CD4-positive, alpha-beta memory T cell (primary cell): ENCODE results near the gene RTF1. TPM values are rescaled to one million over a fixed set of nuclear protein-coding genes. Genes with fewer than 3 reads are reported as not detected.
"Not testable (repeated sequence)": the region's sequence is repeated elsewhere in the genome, so short reads cannot be mapped to it uniquely, and the experiment has no call there.

Experiments used
- CTCF ChIA-PET: fragments of 350-600 bp; sonication (Branson Sonifier 250); formaldehyde crosslinking; loops from one replicate; lab custom pipeline; 2021; ENCODE audit warnings: inconsistent platforms; ENCODE audit not compliant: partially characterized antibody; lab: Charles Lee
- POLR2A ChIA-PET: fragments of 350-600 bp; sonication (Branson Sonifier 250); formaldehyde crosslinking; loops from one replicate; lab custom pipeline; 2021; ENCODE audit not compliant: partially characterized antibody; lab: Charles Lee
- DNase-seq, 5 donors: peaks; one replicate each; pipeline versions ENCODE4 v3.0.0 to v3.0.0-alpha.2; 2020 to 2022; ENCODE audit warnings: mixed read lengths in 1 of 5
- H3K27ac ChIP-seq: one replicate; pipeline ENCODE4 v1.7.0; 2013; ENCODE audit warnings: low read depth, low read length
- H3K27me3 ChIP-seq: 2 replicates; pipeline ENCODE4 v1.7.0; 2013; ENCODE audit warnings: mild to moderate bottlenecking, low read length, moderate library complexity; ENCODE audit not compliant: insufficient read depth
- H3K36me3 ChIP-seq: 2 replicates; pipeline ENCODE4 v1.7.0; 2013; ENCODE audit warnings: mild to moderate bottlenecking, low read length, moderate library complexity; ENCODE audit not compliant: insufficient read depth
- H3K4me1 ChIP-seq: 2 replicates; pipeline ENCODE4 v1.7.0; 2013; ENCODE audit warnings: mild to moderate bottlenecking, low read length, moderate library complexity; ENCODE audit not compliant: insufficient read depth
- H3K4me3 ChIP-seq, 2 donors: one replicate each; pipeline ENCODE4 v1.7.0; 2013; ENCODE audit warnings: low read length in 2 of 2, mild to moderate bottlenecking in 1 of 2
- H3K9me3 ChIP-seq, 2 donors: one replicate each; pipeline ENCODE4 v1.7.0; 2013; ENCODE audit warnings: low read length in 2 of 2, control low read depth in 1 of 2; ENCODE audit not compliant: control insufficient read depth in 1 of 2
- H3K27ac Mint-ChIP-seq, 7 donors: one replicate each; pipeline ENCODE4 v1.8.0; 2020 to 2021; ENCODE audit warnings: mixed read lengths in 7 of 7, mild to moderate bottlenecking in 6 of 7, inconsistent platforms in 3 of 7, moderate library complexity in 3 of 7
- H3K27me3 Mint-ChIP-seq, 2 donors: one replicate each; pipeline ENCODE4 v1.8.0; 2020 to 2021; ENCODE audit warnings: mixed read lengths in 2 of 2
- H3K36me3 Mint-ChIP-seq, 2 donors: one replicate each; pipeline ENCODE4 v1.8.0; 2020 to 2021; ENCODE audit warnings: mixed read lengths in 2 of 2, inconsistent platforms in 1 of 2, mild to moderate bottlenecking in 1 of 2
- H3K4me1 Mint-ChIP-seq, 4 donors: one replicate each; pipeline ENCODE4 v1.8.0; 2020 to 2021; ENCODE audit warnings: mixed read lengths in 4 of 4, mild to moderate bottlenecking in 1 of 4
- H3K4me3 Mint-ChIP-seq, 8 donors: one replicate each; pipeline ENCODE4 v1.8.0; 2020 to 2021; ENCODE audit warnings: mixed read lengths in 8 of 8, mild to moderate bottlenecking in 7 of 8, moderate library complexity in 6 of 8, inconsistent platforms in 3 of 8
- H3K9me3 Mint-ChIP-seq, 8 donors: one replicate each; pipeline ENCODE4 v1.8.0; 2020 to 2021; ENCODE audit warnings: mixed read lengths in 8 of 8, mild to moderate bottlenecking in 5 of 8, inconsistent platforms in 3 of 8, moderate library complexity in 1 of 8
- intact Hi-C: fragments of 100-400 bp; cut with micrococcal nuclease; formaldehyde crosslinking; loops from one replicate; pipeline ENCODE4 v1.15.1; 2023
- polyA plus RNA-seq, 2 donors: library from polyadenylated mRNA; unstranded; fragments of 300-500 nt; fragmentation: Illumina TruSeq; gene quantifications; one replicate each; pipeline ENCODE4 v1.2.3, GENCODE V29; 2021
- total RNA-seq, 2 experiments: library from RNA; stranded (reverse); gene quantifications; one replicate each; pipeline ENCODE4 v1.2.3, GENCODE V29; 2021

The RTF1 gene
- total and polyA plus RNA-seq, 4 experiments from 2014 or later = 7.4 to 35.9 (median 30.8) TPM

- POLR2A ChIA-PET = interaction anchor here (0.6 to 1.2 kb wide), 2 partner anchors 126 to 357 kb away, joined by 3 to 4 read pairs; partner anchors contain the start of genes MAPKBP1 and RPAP1
- peaks cover 24 to 60% (median 39%) of the 10 kb centered on the region in 4 donors for H3K4me1 Mint-ChIP-seq
Observed at GRCh38 chr15:41417418-41418195, 712 bp downstream of the RTF1 start.

GRCh38 chr15:41423979-41424659 is 7.2 kb downstream of the RTF1 start:
- CTCF ChIA-PET = no interaction called here
- H3K27ac Mint-ChIP-seq = peak overlapping the region in 3 of 7 donors; percentile 0 to 66 (median 3)
- Histone ChIP-seq H3K4me3 (no peak overlapping the region), H3K27ac (no peak overlapping the region), H3K36me3 (no peaks in the 10 kb centered on the region), H3K27me3 (no peaks in the 10 kb centered on the region), H3K4me1 (peaks cover 22% of the 10 kb centered on the region), H3K9me3 (no peaks in the 10 kb centered on the region)
- intact Hi-C loops = no loop called here
- POLR2A ChIA-PET = no interaction called here
- peaks cover 17 to 42% (median 33%) of the 10 kb centered on the region in 4 donors for H3K4me1 Mint-ChIP-seq
- peak overlapping the region in 2 of 8 donors; percentile 5 to 14 for H3K4me3 Mint-ChIP-seq
- no peak for DNase-seq
- no peaks in the 10 kb centered on the region for H3K9me3 Mint-ChIP-seq
- H3K27me3 Mint-ChIP-seq = no peaks in the 10 kb centered on the region
- peaks cover 5 to 6% of the 10 kb centered on the region in 2 donors for H3K36me3 Mint-ChIP-seq

More at GRCh38 chr15:41417418-41418195, 712 bp downstream of the RTF1 start:
- CTCF ChIA-PET = no interaction called here
- H3K27me3 Mint-ChIP-seq = no peaks in the 10 kb centered on the region
- peak in 1 of 5 donors; percentile 39 for DNase-seq
- peaks cover 0 to 10% of the 10 kb centered on the region in 2 donors for H3K36me3 Mint-ChIP-seq
- H3K27ac Mint-ChIP-seq = peak overlapping the region; percentile 61 to 96 (median 86)
- Histone ChIP-seq H3K9me3 (no peaks in the 10 kb centered on the region), H3K36me3 (no peaks in the 10 kb centered on the region), H3K27ac (peak overlapping the region; percentile 72), H3K4me3 (peak overlapping the region; percentile 45 to 100), H3K4me1 (peaks cover 41% of the 10 kb centered on the region), H3K27me3 (no peaks in the 10 kb centered on the region)
- intact Hi-C loops = loop anchor here (1.0 to 5.0 kb wide), 6 partner anchors 15 to 553 kb away; partner anchors contain the start of genes CHP1, EXD1, NDUFAF1 and NUSAP1
- peak overlapping the region; percentile 91 to 96 (median 96) for H3K4me3 Mint-ChIP-seq
- no peaks in the 10 kb centered on the region for H3K9me3 Mint-ChIP-seq

- H3K4me3 ChIP-seq = no peak overlapping the region
- Mint-ChIP-seq H3K4me3 (peak overlapping the region in 1 of 8 donors; percentile 11), H3K27ac (no peak overlapping the region), H3K9me3 (no peaks in the 10 kb centered on the region), H3K36me3 (peaks cover 5 to 6% of the 10 kb centered on the region in 2 donors), H3K4me1 (peaks cover 22 to 45% (median 36%) of the 10 kb centered on the region in 4 donors), H3K27me3 (no peaks in the 10 kb centered on the region)
- ChIA-PET POLR2A (no interaction called here), CTCF (no interaction called here)
- no peaks in the 10 kb centered on the region for H3K36me3 ChIP-seq
- peaks cover 23% of the 10 kb centered on the region for H3K4me1 ChIP-seq
- H3K27ac ChIP-seq = no peak overlapping the region
- no peaks in the 10 kb centered on the region for H3K27me3 ChIP-seq
- H3K9me3 ChIP-seq = no peaks in the 10 kb centered on the region
- intact Hi-C loops = no loop called here
- no peak for DNase-seq
Observed at GRCh38 chr15:41424809-41425208, 7.9 kb downstream of the RTF1 start.

GRCh38 chr15:41425907-41426306 is 9.0 kb downstream of the RTF1 start:
- peak overlapping the region in 1 of 7 donors; percentile 39 for H3K27ac Mint-ChIP-seq
- intact Hi-C loops, H3K4me3 ChIP-seq: not testable (repeated sequence)

GRCh38 chr15:41429003-41429890 is 12.4 kb downstream of the RTF1 start:
- intact Hi-C loops = no loop called here
- H3K4me1 Mint-ChIP-seq = peaks cover 15 to 32% (median 22%) of the 10 kb centered on the region in 4 donors
- no peaks in the 10 kb centered on the region for H3K27me3 Mint-ChIP-seq

More at GRCh38 chr15:41425907-41426306, 9.0 kb downstream of the RTF1 start:
- peaks cover 23% of the 10 kb centered on the region for H3K4me1 ChIP-seq
- H3K27ac ChIP-seq, H3K27me3 Mint-ChIP-seq, H3K4me3 Mint-ChIP-seq, H3K27me3 ChIP-seq, H3K36me3 ChIP-seq, CTCF ChIA-PET, H3K9me3 Mint-ChIP-seq, H3K36me3 Mint-ChIP-seq, H3K9me3 ChIP-seq, POLR2A ChIA-PET, DNase-seq: not testable (repeated sequence)
- H3K4me1 Mint-ChIP-seq = peaks cover 19 to 36% (median 31%) of the 10 kb centered on the region in 4 donors

GRCh38 chr15:41435037-41435786 is 18.3 kb downstream of the RTF1 start:
- H3K9me3 Mint-ChIP-seq = no peaks in the 10 kb centered on the region
- H3K4me1 Mint-ChIP-seq = peaks cover 5 to 13% (median 9%) of the 10 kb centered on the region in 4 donors
- H3K27ac ChIP-seq = no peak overlapping the region
- no peak overlapping the region for H3K4me3 Mint-ChIP-seq
- H3K4me3 ChIP-seq = no peak overlapping the region
- no peaks in the 10 kb centered on the region for H3K27me3 Mint-ChIP-seq
- H3K4me1 ChIP-seq = peaks cover 14% of the 10 kb centered on the region
- H3K27me3 ChIP-seq = no peaks in the 10 kb centered on the region
- peaks cover 9 to 21% of the 10 kb centered on the region in 2 donors for H3K36me3 Mint-ChIP-seq
- intact Hi-C loops = no loop called here
- ChIA-PET POLR2A (no interaction called here), CTCF (no interaction called here)
- H3K9me3 ChIP-seq = no peaks in the 10 kb centered on the region
- no peaks in the 10 kb centered on the region for H3K36me3 ChIP-seq
- no peak for DNase-seq
- H3K27ac Mint-ChIP-seq = peak overlapping the region in 1 of 7 donors; percentile 25

More at GRCh38 chr15:41429003-41429890, 12.4 kb downstream of the RTF1 start:
- no peak for DNase-seq
- Histone ChIP-seq H3K4me1 (peaks cover 12% of the 10 kb centered on the region), H3K27me3 (no peaks in the 10 kb centered on the region), H3K4me3 (no peak overlapping the region), H3K27ac (no peak overlapping the region), H3K36me3 (no peaks in the 10 kb centered on the region), H3K9me3 (no peaks in the 10 kb centered on the region)
- Mint-ChIP-seq H3K27ac (peak overlapping the region; percentile 28 to 90 (median 71)), H3K4me3 (peak overlapping the region in 7 of 8 donors; percentile 10 to 66 (median 31)), H3K36me3 (peaks cover 7% of the 10 kb centered on the region in 2 donors), H3K9me3 (no peaks in the 10 kb centered on the region)
- ChIA-PET POLR2A (interaction anchor here (1.0 kb wide), 1 partner anchor 28 kb away, joined by 3 read pairs; no protein-coding TSS in a partner anchor), CTCF (interaction anchor here (0.8 kb wide), 1 partner anchor 483 kb away, joined by 3 read pairs; no protein-coding TSS in a partner anchor)
